Activated gamma-delta T cell treated with anti-CD3 and anti-CD28 coated beads, Interleukin-2, amount 50 U/mL, for 16 hours (primary cell): ENCODE measurements around the gene PEX5L.
"Not testable (repeated sequence)": the region's sequence is repeated elsewhere in the genome, so short reads cannot be mapped to it uniquely, and the experiment has no call there.

Experiments used
- DNase-seq: peaks from one replicate; pipeline ENCODE4 v3.0.0-alpha.2; 2020; ENCODE audit warnings: low read depth

PEX5L gene

DNA sequence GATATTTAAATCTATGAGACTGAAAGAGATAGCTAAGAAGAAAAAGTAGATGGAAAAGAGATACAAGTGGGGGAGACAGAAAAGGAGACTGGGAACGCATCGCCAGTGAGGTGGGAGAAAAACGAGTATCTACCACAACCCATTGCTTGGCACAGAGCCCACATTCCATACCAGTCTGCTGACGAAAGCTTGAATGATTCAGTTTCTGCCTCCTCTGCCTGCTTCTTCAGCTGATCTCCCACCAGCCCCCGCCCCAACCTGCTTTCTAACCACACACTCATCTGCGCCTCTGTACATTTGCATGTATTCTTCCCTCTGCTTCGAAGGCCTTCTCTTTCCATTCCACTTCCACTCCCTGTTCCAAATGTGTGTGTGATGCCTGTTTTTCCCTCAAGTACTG is 195.8 kb downstream of the PEX5L start:
- no peak for DNase-seq

DNA sequence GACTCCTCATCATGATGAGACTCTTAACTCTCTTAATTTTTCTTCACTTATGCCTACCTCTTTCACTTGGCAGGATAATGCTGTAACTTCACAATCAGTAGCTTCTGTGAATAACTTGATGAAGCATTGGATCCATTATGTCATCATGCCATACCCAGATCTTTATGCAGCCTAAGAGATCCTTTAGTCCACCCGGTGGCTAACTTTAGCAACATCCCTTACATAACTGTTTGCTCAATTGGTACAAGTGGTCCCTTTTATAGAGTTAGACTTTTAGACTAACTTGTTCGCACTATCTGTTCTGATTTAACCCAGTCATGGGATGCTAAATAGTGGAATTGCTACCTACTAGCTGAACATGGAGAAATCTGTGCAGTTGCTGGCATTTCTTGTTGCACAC is 199.4 kb downstream of the PEX5L start:
- no peak for DNase-seq

DNA sequence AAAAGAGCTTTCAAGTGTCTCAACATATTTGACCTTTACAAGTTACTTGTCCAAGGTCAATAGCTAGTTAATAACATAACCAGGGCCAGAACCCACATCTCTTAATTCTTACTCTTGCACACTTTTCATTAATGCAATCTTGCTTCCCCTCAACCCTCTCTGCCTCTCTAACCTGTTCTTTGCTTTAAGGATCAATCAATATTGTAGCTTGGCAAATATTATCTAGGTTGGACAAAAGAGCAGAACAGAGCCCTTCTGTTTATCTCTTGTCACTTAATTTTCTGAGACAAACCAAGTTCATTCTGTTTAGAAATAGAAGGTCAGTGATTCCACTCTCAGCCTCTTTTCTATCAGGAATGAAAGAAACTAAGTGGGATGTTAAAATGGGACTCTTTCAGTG is 203.4 kb downstream of the PEX5L start:
- DNase-seq, result no peak

DNA sequence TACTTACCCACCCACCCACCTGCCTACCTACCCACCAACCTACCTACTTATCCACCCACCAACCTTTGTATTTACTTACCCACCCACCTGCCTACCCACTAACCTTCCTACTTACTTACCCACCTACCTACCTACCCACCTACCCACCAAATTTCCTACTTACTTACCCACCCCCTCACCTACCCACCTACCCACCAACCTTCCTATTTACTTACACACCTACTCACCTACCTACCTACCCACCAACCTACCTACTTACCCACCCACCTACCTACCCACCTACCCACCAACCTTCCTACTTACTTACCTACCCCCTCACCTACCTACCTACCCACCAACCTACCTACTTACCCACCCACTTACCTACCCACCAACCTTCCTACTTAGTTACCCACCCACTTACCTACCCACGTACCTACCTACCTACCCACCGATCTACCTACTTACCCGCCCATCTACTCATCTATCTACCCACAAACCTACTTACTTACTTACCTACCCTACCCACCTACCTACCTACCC is 204.3 kb downstream of the PEX5L start:
- no peak for DNase-seq

DNA sequence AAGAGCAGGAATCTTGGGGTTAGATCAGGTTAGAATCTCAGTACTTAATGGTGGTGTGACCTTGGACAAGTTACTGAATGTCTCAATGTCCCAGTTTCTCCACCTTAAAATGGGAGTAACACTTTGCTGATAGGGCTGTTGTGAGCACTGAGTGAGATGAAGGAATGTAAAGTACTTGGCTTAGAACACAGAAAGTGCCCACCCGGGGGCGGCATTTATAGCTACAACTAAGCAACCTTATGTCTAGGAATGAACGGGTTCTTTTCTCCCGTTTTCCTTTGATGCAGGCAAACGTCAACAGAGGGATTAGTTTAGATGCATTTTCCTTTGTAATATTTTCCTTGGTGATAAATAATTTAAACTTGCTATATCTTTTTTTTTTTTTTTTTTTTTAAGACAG is 207.3 kb downstream of the PEX5L start:
- no peak for DNase-seq

DNA sequence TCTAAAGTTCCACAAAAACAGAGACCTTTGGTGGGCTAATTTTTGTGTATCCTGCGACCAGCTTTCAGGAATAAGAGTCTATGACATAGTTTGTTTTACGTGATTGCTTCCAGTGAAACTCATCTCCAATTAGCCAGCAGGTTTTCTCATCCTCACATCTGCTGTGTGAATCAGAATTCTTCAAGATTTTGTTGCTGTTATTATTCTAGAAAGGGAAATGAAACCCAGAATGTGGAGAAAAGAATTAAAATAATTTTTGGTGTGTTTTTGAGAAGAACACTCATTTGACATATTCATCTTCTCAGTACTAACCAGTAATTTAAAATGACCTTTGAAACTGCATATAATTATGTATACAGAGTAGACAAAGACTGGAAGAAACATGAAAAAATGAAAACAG is 208.0 kb downstream of the PEX5L start:
- no peak for DNase-seq

DNA sequence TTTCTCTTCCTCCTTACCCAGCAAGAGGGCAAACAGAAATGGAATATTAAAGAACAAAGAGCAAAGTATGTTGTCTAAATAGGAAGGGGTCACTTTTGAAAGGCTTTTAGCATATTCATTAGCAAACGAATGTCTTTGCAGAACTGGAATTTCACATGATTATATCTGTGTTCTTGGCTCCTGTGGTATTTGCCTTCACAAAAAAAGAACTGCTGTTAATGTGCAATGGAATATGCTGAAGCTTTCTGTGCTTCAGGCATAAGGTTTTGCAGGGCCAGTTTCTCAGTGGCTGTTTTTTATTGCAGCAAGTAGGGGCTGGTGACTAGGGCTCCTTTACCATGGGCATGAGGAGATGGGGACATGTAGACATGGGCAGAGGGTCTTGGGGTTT is 210.5 kb downstream of the PEX5L start:
- no peak for DNase-seq

DNA sequence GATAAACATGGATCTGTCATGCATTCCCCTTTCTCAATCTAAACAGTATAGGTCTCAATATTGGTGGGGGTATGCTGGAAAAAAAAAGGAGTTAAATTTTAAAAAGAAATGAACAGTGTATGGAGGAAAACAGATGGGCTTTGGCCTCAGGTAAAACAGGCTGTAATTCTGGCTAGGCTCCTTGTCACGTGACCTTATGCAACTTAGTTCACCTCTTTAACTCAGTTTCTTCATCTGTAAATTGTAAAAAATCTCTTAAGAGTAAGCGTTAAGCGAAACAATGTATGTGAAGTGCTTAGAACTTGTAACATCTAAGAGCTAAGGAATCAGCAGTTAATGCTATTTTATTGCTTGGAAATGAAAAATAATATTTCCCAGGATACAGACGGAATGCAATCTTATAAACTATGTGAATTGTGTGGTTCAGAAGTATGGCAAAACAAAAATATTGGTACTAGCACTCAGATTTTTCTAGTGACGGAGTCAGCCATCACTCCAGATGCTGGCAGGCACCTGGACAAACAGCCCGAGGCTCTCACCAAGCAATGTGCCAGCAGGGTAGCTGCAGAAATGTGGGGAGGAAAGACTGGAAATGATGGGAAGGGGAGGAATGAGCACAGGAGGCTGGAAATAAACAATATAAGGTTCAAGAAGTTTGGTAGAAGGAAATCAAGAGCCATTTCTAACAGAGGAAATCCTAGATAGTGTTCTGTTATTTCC is 211.1 kb downstream of the PEX5L start:
- no peak for DNase-seq

DNA sequence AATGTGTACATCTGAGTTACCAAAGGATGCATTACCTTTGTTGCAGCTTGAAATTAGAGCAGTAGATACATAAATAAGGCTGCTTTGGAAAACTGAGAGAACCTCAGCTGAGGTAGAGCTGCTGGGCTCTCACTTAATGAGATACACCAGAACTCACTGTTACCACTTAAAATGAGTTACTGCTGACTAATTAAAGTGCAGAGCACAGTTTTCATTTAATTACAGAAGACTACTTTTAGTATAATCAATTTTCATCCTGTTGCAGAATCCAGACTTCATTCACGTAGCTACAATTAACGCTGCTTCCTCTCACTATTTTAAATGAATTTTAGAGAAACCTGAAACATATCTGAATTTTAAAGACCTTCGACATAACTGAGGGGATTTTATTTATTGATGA is 214.4 kb downstream of the PEX5L start:
- DNase-seq, result no peak

DNA sequence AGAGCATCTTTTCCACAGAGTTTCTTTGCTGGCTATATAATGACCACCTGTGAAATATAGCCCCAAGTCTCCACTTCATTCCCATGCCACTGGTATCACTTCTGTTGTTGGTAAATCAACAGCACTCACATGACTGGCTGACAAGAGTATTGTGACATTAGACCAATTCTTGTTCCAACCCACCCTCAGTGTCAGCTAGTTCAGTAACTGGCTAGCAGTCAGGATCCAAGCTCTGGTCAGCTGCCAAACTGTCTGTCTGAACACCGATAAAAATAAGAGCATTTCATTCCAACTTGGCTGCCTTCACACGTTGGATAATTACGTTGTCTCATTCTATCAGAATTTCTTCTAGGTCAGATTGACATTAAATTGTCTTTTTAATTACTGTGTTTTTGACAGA is 217.4 kb downstream of the PEX5L start:
- no peak for DNase-seq

DNA sequence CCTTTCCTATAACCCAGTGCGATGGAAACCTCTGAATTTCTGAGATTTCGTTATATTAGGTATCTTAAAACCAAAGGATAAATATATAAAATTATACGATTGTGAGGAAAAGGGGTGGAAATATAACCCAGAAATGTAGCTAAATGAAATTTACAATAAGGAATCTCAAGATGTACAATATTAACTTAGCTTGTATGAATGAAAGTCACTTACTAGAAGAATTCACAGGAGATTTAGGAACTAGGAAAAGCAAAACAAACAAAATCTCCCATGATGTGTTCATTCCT is 224.7 kb downstream of the PEX5L start:
- DNase-seq, result no peak

DNA sequence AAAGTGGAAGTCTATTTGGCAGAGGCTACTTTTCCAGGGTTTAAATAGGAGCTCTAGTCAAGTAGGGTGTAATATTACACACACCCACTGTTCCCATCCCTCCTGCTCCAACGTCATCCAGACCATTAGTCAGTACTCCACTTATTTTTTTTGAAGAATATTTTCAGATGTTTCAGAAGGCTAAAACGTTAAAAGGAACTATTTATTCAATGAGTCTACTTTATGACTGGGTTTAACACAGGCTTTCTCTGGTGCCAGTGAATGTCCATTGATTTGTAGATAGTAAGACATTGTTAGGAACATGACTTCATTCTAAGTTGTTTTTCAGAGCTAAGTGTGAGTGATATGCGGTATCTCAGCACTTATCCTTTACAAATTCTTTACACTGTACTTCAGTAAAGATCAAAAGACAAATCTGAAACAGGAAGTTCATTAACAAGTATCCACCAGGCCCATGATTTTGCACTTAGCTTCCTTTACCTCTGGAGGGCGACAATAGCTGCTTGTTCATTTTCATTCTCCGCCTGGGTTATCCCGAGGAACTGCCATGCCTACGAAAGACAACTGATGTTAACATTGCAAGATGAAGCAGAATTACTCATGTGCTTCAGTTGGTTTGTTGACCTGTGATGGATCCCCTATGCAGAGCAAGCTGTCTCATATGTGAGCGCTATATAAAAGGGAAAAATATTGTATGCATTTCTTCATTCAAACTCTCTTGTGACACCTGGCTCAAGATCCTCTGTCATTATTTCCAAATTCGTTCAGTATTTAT is 225.2 kb downstream of the PEX5L start:
- no peak for DNase-seq

DNA sequence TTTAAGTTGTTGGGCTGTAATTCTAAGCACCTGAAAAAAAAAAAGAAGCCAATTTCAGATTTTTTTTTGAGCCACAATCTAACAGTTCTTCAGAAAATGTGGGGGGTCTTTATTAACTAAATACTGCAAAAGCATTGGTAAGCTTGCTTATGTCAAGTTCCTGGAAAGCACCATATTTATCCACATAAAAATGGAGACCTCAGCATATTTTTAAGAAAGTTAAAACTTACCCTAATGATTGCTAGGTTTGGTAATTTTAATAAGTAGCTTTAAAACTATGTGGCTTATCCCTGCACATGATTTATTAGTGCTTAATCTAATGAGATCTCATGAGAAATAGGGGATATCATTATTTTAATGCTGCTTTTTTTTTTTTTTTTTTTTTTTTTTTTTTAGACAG is 227.1 kb downstream of the PEX5L start:
- DNase-seq, result no peak

DNA sequence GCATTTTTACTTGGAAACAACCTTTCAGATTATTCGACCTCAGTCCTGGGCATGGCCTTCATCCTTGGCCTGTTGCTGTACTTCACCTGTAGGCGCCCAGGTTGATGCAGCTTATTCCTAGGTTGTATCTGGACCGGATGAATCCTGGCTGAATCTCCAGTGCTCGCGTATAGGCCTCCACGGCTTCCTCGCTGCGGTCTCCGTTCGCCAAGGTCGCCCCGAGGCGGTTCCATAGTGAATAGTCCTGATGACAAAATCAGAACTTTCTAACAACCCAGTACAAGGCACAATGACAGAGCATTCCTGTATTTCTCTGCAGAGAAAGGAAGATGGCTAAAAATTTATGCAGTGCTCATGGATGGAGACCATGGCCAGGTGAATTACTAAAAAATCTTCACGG is 229.1 kb downstream of the PEX5L start:
- no peak for DNase-seq

DNA sequence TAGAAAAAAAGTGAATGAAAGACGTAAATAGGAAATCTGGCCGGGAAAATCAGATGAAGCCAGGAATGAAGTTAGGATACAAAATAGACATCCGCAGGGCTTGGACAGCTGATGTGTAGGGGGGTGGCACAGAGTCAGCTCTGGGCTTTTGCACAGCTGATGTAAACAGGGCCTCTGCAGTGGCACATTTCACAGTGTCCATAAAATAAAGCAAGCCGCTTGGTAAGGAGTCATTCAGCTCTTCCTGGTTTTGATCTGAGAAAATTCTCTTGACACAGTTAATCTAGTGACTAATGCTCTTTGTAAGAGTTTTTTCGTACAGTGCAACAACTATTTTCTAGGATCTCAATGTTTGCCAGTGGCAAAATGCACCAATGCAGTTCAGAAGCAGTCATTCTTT is 230.6 kb downstream of the PEX5L start:
- DNase-seq, result no peak

DNA sequence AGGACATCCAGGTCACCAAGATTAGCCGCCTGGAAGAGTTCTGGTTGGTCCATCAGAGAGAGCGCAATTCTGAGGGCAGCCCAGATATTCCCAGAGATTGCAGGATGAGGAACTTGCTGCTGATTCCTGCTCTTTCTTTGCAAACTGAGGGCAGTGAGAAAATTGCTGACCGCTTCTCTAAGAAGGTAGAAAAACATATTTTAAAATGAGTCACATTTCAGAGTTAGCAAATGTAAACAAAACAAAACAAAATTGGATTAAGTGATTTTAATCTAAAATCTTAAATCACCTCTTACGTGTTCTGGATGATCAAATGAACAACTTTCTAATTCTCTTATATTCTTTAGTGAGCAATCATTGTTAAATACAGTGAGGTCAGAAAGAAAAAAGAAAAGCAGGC is 234.9 kb downstream of the PEX5L start:
- no peak for DNase-seq

DNA sequence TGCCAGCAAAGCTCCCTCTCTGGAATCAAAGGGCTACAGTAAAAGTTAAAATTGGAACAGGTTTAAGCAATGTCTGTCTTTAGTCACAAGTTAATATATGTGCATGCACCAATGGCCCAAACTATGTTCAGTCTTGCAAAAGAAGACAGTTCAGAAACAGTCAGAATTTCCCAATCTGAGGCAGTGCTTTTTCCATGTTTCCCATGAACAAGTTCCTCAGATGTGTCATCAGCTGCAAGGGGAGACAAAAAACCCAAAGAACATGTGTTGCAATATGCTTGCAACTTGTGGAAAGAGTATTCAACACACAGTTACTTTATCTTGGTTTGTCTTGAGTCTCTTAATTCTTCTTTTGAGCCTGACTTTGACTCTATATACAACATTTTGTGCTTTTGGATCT is 235.5 kb downstream of the PEX5L start:
- DNase-seq, result no peak

DNA sequence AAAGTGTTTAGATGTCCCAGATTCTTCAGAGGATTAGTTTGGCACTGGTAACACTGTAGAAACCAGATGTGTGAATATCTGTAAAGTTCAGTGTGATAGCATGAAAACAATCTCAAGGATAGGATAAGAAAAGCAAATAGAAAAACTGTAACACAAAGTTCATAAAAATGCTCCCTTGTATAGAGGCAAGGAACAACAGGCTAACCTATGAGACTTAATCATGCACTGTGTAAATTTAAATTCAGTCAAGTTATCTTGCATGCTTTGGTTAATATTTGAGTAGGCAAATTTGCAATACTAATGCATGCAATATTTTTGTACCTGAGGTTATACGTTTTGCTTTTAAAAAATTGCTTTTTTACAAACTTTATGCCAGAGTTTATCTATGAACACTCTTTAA is 239.5 kb downstream of the PEX5L start:
- DNase-seq, result no peak

DNA sequence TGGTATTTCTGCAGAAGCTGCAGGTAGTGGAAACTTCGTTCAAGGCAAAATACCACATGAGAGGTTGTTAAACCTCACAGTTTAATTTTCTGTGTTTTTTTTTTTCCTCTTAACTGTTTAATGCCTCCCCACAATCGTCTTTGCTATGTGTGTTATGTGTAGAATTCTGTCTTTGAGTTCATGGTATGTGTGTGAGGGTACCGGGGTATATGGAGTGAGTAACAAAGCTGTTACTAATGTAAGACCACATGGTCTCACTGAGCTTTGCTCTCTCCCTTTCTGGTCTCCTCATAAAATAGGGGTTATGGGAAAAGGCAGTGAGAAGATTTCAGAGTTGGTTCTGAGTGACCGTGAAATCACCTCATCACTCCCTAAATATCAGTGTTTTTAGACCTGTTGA is 240.3 kb downstream of the PEX5L start:
- no peak for DNase-seq

DNA sequence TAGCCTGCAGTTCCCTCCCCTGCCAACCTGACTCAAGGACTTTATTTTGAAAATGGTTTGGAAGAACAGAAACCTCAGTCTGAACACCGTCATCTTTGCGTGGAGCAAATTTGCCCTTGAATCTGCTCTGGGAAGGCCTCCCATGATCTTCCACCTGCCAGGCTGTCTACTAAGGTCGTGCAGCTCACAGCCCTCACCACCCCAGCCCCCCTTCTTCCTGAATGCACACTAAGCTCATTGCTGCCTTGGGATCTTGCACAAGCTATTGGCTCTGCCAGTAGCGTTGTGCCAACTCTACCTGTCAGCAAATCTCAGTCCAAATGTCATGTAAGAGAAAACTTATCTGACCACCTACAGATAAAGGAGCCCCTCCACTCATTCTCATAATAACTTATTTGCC is 242.4 kb downstream of the PEX5L start:
- DNase-seq, result no peak

DNA sequence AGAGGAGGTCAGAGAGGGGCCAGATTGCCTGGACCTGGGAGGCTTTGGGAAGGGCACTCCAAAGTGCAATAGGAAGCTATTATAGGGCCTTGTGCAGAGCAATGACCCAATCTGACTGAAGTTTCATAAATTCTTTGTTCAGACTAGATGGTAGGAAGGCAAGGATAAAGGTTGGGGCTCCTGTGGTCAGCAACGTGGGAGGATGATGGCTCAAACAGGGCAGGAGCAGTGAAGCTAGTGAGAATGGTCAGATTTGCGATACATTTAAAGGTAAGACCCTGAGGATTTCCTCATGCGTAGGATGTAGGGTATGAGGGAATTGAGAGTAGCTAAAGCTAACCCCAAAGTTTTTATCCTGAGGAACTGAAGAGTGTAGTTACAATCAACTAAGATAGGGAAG is 244.9 kb downstream of the PEX5L start:
- no peak for DNase-seq

DNA sequence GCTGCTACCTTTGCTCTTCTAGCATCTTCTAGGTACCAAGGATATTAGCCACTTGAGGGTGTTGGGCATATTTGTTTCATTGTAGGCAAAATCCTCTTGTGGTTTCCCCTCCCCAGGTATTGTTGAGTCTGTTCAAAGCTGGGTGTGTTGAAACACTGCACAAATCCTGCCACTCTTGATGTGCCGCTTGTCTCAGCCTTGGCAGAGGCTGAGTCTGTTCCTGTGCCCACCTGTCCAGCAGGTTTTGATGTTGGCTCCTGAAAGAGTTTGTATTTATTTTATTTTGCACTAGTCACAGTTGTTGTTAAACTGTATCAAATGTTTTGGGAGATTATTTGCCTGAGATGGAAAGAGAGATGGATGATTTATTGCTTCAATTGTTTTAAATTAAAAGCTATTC is 247.7 kb downstream of the PEX5L start:
- DNase-seq, result no peak

DNA sequence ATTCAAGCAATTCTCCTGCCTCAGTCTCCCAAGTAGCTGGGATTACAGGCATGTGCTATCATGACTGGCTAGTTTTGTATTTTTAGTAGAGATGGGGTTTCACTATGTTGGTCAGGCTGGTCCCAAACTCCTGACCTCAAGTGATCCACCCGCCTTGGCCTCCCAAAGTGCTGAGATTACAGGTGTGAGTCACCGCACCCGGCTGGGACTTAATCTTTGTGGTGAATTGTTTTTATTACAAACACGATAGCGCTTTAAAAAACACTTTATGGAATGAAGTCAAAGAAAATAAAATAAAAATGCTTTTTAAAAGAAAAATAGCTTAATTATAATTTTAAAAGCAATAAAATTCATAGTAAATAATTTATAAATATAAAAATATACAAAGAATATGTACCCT is 253.9 kb downstream of the PEX5L start:
- not testable (repeated sequence) for DNase-seq
